Fibroblast of villous mesenchyme (primary cell): ENCODE results near the gene NUDT4B. TPM values are rescaled to one million over a fixed set of nuclear protein-coding genes. Genes with fewer than 3 reads are reported as not detected.
"Not testable (repeated sequence)": the region's sequence is repeated elsewhere in the genome, so short reads cannot be mapped to it uniquely, and the experiment has no call there.

Source experiments
- DNase-seq: peaks from one replicate; pipeline ENCODE4 v3.0.0-alpha.2; 2010; ENCODE audit warnings: low read depth
- H3K4me3 ChIP-seq: 2 replicates; pipeline ENCODE4 v1.5.1; 2011; ENCODE audit warnings: low read depth, mild to moderate bottlenecking, low read length
- total RNA-seq: library from RNA; depleted of rRNA; stranded (reverse); fragments of >200 nt; gene quantifications from 2 replicates; pipeline ENCODE4 v1.2.3, GENCODE V29; 2012

The NUDT4B gene
- total RNA-seq, 1 donor, result 30.2 TPM

DNA sequence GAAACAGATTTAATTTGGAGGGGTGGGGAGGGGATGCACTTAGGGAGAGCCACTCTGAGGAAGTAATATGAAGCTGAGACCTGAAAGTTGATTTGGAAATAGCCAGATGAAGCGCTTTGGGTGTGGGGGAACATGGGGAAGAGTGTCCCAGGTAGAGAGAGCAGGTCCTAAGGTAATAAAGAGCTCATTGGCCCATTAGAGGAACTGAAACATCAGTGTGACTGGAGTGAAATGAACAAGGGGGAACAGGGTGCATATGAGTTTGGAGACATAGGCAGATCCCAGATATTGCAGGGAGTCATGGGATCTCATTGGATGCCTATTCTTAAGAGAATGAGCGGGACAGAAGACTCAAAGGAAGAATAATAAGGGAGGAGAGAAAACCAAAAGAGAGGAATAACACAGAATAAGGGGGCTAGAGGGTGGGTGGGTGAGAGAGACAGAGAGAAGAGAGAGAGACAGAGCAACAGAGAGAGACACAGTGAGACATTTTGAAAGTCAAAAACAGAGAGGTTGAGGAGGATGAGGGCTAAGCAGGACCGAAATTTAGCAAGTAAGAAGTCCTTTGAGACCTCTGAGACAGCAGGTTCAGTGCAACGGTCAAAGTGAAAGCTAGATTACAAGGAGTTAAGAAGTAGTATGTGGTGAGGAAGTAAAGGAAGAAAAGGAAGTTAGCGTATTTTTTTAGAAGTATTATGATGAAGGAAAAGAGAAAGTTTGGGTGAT, 14.8 kb upstream of the NUDT4B start:
- H3K4me3 ChIP-seq, DNase-seq: not testable (repeated sequence)

- not testable (repeated sequence) for H3K4me3 ChIP-seq, DNase-seq
Measured at GRCh38 chr1:148734311-148734662, 14.3 kb upstream of the NUDT4B start.

DNA sequence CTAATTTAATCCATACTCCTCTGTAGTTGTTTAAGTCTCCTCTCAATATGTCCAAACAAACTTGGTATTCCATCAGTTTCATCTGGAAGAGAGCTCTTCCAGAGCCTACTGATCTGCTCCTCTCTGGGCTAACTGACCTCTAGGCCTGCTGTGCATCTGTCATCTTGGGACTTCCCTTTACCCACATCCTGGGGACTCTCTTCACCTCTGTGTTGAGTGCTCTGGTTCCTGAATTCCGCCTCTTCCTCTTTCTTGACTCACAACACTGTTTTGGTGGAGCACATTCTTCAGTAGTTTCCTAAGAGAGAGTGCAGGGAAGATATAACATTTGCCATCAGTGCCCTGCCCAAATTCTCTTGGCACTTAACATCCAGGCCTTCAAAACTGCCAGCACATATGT, 13.0 kb upstream of the NUDT4B start:
- DNase-seq, H3K4me3 ChIP-seq: not testable (repeated sequence)

DNA sequence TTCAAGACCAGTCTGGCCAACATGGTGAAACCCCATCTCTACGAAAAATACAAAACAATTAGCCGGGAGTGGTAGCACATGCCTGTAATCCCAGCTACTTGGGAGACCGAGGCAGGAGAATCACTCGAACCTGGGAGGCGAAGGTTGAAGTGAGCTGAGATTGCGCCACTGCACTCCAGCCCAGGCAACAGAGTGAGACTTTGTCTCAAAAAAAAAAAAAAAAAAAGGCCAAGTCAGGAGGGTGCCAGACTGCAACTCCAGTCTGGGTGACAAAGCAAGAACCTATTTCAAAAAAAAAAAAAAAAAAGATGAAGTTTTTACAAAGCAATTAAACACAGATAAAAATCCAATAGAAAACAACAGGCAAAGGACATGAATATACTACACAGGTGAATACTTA, 9.9 kb upstream of the NUDT4B start:
- H3K4me3 ChIP-seq, DNase-seq: not testable (repeated sequence)

DNA sequence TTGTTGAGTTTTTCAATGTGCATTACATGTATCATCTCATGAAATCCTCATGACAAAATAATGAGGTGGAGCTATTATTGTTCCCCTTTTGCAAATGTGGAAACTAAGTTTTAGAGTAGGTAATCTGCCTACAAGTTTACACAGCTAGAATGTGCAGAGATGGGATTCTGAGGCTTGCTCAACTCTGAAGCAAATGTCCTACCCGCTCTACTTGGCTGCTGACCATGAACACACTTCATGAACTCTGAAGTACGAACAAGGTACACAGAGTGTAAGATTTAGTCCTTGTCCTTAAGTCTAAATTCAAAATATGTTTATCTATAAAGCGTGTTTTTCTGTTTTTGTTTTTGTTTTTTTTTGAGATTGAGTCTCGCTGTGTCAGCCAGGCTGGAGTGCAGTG, 5.4 kb upstream of the NUDT4B start:
- H3K4me3 ChIP-seq, DNase-seq: not testable (repeated sequence)

GRCh38 chr1:148743726-148744720, 4.6 kb upstream of the NUDT4B start:
- H3K4me3 ChIP-seq, DNase-seq: not testable (repeated sequence)

- not testable (repeated sequence) for DNase-seq, H3K4me3 ChIP-seq
Measured at GRCh38 chr1:148749335-148749681, 734 bp downstream of the NUDT4B start.

DNA sequence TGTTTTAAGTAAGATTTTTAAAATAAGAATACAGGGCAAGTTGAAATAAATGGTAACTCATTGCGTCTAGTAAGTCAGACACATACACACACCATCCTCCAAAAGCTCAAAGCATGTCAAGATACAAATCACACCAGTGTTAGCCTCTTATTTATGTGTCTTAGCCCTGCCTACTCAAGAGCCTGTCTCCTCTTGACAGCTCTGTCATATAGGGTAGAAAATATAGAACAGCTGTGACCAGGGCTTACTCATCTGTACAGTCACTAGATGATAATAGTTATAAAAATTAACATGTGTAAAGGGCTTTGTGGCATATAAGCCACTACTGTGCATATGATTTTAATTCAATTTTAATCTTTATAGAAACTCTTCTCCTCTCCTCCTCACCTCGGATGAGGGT, 7.7 kb downstream of the NUDT4B start:
- DNase-seq, H3K4me3 ChIP-seq: not testable (repeated sequence)

- DNase-seq, H3K4me3 ChIP-seq: not testable (repeated sequence)
Measured at GRCh38 chr1:148757446-148757845, 8.9 kb downstream of the NUDT4B start.

DNA sequence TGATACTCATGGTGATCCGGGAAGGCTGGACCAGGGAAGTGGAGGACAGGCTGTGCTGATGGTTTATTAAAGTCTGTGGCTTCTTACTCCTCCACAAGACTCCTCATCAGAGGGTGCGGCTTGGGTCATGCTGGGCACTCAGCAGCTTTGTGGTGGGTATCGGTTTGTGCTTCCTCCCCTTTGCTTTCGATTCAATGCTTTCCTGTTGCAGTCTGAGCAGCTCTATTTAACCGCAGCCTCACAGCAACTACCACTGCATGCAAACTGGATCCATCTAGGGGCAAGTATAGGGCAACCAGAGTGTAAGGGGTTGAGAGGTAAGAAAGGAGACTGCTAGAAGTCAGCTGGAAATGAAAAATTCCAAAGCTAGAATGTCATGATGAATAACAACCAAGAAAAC, 9.8 kb downstream of the NUDT4B start:
- not testable (repeated sequence) for DNase-seq, H3K4me3 ChIP-seq

DNA sequence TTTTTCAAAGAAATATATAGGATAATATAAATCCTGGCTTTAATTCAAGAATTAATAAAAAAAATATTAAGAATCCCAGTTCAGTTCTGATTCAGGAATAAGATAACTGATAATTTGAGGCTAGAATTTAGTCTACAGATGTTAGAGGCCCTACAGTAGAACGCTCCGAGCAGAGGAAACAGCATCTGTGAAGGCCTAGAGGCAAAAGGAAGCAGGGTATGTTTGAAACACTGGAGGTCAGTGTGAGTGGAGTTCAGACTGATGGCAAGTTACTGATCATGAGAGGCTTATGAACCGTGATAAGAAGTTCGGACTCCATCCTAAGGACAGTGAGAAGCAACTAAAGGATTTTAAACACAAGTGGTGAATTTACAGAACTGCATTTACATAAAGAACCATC, 10.4 kb downstream of the NUDT4B start:
- DNase-seq, H3K4me3 ChIP-seq: not testable (repeated sequence)

- not testable (repeated sequence) for H3K4me3 ChIP-seq, DNase-seq
Measured at GRCh38 chr1:148759749-148760148, 11.2 kb downstream of the NUDT4B start.

GRCh38 chr1:148760206-148760605, 11.6 kb downstream of the NUDT4B start:
- not testable (repeated sequence) for DNase-seq, H3K4me3 ChIP-seq

DNA sequence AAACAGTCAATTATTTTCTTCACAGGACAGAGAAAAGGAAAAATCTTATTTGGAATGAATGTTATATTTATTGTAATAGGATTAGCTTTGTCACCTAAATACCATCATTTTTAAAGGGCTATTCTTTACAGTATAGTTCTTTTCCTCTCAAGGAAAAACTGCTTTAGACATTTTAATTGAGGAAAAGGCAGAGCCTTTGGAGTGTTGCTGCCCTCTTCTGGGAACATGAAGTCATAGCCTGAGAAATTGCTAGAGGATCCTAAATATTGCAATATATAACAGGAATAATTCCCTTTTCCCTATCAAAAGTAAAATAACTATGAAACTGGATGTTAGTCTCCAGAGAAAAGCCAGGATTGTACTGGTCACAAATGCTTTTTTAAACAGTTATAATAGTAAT, 12.8 kb downstream of the NUDT4B start:
- not testable (repeated sequence) for DNase-seq

DNA sequence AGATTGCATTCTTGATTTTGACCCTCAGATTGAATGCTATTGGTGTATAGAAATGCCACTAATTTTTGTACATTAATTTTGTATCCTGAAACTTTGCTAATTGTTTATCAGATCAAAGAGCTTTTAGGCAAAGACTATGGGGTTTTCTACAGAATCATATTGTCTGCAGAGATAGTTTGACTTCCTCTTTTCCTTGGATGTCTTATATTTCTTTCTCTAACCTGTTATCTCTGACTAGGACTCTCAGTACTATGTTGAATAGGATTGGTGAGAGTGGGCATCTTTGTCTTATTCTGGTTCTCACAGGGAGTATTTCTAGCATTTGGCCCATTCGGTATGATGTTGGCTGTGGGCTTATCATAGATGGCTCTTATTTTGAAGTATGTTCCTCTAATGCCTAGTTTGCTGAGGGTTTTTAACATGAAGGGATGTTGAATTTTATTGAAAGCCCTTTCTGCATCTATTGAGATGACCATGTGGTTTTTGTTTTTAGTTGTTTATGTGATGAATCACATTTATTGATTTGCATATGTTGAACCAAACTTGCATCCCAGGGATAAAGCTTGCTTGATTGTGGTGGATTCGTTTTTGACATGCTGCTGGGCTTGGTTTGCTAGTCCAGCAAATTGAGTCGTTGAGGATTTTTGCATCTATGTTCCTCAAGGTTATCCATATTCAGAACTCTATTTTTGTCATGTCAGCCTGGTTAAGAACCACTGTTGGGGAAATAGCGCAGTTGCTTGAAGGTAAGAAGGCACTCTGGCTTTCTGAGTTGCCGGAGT, 16.9 kb downstream of the NUDT4B start:
- DNase-seq, H3K4me3 ChIP-seq: not testable (repeated sequence)

More for the DNA sequence above, 12.8 kb downstream of the NUDT4B start:
- not testable (repeated sequence) for H3K4me3 ChIP-seq

GRCh38 chr1:148768541-148768940, 20.0 kb downstream of the NUDT4B start:
- H3K4me3 ChIP-seq, DNase-seq: not testable (repeated sequence)

DNA sequence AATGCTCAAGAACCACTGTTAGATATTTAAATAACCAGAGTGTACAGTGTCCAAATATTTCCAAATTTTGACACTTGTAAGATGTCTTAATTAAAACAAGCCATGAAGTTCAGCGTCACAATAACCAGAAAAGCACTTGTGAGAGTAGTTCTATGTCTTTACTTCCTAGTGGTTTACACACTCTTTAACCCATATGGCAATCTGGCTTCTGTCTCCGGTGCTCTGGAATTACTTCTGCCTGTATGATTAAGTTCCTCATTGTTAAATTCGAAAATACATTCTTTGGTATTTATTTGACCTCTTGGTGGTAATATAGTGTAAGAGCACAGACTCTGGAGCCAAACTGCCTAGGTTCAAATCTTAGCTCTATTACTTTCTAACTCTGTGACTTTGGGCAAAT, 20.9 kb downstream of the NUDT4B start:
- H3K4me3 ChIP-seq, DNase-seq: not testable (repeated sequence)

- not testable (repeated sequence) for DNase-seq, H3K4me3 ChIP-seq
Measured at GRCh38 chr1:148773690-148774089, 25.1 kb downstream of the NUDT4B start.

DNA sequence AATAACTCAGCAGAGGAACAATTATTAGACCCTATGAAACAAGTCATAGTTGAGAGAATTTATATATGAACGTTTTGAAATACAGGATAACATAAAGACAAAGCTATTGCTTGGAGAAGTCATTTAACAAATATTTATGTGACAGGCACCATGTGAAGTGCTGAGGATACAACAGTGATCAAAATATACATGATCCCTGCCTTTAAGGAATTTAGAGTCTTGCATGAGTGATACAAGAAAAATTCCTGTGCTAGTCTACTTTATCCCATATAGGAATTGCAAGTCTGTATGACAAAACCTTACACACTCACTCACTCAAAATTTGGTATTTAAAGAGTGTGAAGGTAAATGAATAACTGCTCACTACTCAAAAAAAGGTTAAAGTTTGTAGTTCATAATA, 25.5 kb downstream of the NUDT4B start:
- not testable (repeated sequence) for DNase-seq, H3K4me3 ChIP-seq
